ENCODE measurements around the gene PCK1. TPM values are rescaled to one million over a fixed set of nuclear protein-coding genes. Genes with fewer than 3 reads are reported as not detected.

PCK1 gene
- total RNA-seq, 4 donors from 2014 or later, result 16.1 to 131 (median 65.2) TPM

DNA sequence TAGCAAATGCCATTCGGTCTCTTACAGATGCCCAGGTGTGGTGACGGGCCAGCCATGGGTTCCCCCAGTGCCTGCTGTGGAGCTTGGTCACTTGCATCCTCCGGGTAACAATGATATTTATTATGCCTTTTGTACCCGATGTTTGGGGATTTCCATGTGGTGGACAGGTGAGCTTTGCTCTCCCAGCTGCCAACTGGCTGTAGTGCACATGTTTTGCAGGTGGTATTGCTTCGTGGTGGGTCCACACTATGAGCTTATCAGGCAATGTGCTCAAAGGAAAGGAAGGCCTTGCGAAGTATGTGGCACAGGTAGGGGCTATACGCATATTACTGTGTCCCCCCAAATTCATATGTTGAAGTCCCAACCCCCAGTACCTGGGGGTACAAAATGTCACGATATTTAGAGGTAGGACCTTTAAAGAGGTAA is 31.7 kb upstream of the PCK1 start:
- Histone ChIP-seq H3K4me3 (no peak overlapping the region), H3K27ac (no peak overlapping the region), H3K27me3 (peaks cover 0 to 5% of the 10 kb centered on the region in 2 donors), H3K36me3 (no peaks in the 10 kb centered on the region), H3K4me1 (no peaks in the 10 kb centered on the region), H3K9me3 (no peaks in the 10 kb centered on the region)
- TF ChIP-seq EP300 (IDR thresholded peaks at IDR 0.05), result no peak
- TF ChIP-seq POLR2A (IDR thresholded peaks at IDR 0.05), result no peak
- TF ChIP-seq, protein P1, sequence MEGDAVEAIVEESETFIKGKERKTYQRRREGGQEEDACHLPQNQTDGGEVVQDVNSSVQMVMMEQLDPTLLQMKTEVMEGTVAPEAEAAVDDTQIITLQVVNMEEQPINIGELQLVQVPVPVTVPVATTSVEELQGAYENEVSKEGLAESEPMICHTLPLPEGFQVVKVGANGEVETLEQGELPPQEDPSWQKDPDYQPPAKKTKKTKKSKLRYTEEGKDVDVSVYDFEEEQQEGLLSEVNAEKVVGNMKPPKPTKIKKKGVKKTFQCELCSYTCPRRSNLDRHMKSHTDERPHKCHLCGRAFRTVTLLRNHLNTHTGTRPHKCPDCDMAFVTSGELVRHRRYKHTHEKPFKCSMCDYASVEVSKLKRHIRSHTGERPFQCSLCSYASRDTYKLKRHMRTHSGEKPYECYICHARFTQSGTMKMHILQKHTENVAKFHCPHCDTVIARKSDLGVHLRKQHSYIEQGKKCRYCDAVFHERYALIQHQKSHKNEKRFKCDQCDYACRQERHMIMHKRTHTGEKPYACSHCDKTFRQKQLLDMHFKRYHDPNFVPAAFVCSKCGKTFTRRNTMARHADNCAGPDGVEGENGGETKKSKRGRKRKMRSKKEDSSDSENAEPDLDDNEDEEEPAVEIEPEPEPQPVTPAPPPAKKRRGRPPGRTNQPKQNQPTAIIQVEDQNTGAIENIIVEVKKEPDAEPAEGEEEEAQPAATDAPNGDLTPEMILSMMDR (IDR thresholded peaks at IDR 0.05), result no peak
- 90 to 91% methylated on average over 8 of the region's 8 CpGs for WGBS, 2 donors
- DNase-seq (ENCODE audit: low spot score in 2 of 2), result no peak

DNA sequence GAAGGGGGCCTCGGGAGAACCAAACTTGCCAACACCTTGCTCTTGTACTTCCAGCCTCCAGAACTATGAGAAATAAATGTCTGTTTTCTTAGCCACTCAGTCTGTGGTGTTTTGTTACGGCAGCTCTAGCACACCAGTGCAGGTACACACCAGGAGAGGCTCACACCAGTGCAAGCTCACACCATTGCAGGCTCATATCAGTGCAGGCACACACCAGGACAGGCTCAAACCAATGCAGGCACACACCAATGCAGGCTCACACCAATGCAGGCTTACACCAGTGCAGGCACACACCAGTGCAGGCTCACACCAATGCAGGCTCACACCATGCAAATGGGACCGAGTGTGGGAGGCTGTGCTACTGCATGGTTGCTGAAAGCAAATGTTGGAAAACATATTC is 31.1 kb upstream of the PCK1 start:
- H3K27ac ChIP-seq, result no peak overlapping the region
- DNase-seq (ENCODE audit: low spot score in 2 of 2), result no peak

DNA sequence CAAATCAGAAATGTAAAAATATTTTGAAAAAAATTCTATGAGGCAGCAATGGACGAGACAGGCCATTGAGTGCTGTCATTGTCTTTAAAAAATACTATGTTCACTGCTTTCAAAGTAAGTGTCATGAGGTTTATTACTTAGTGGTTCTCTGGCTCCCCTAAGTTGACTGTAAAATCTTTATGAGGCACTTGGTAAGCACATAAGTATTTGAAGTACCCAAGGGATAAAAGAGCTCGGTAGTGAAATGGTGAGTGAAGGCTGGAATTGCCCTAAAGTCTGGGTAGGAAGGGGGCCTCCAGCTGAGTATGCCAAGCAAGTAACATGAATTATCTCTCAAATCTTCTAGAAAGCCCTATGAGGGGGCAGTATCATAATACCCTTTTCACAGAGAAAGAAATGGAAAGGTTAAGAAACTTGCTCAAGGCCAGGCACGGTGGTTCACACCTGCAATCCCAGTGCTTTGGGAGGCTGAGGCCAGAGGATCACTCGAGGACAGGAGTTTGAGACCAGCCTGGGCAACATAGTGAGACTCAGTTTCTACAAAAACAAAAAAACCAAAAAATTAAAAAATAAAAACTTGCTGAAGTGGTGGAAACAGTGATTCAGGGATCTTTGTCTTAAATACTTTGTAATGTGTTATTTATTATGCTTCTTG is 30.5 kb upstream of the PCK1 start:
- TF ChIP-seq EP300 (IDR thresholded peaks at IDR 0.05), result no peak
- no peak for TF ChIP-seq POLR2A (IDR thresholded peaks at IDR 0.05)
- TF ChIP-seq, protein P1 (IDR thresholded peaks at IDR 0.05), result no peak
- Histone ChIP-seq H3K27me3 (peaks cover 0 to 5% of the 10 kb centered on the region in 2 donors), H3K4me3 (no peak overlapping the region), H3K27ac (no peak overlapping the region), H3K36me3 (no peaks in the 10 kb centered on the region), H3K9me3 (no peaks in the 10 kb centered on the region), H3K4me1 (no peaks in the 10 kb centered on the region)
- WGBS, 2 donors, result 60 to 61% methylated on average over 4 of the region's 4 CpGs
- no peak for DNase-seq (ENCODE audit: low spot score in 2 of 2)

More for the DNA sequence above, 31.1 kb upstream of the PCK1 start:
- Histone ChIP-seq H3K9me3 (no peaks in the 10 kb centered on the region), H3K36me3 (no peaks in the 10 kb centered on the region), H3K4me1 (no peaks in the 10 kb centered on the region), H3K4me3 (no peak overlapping the region), H3K27me3 (peaks cover 0 to 5% of the 10 kb centered on the region in 2 donors)
- WGBS, 2 donors, result 75 to 76% methylated on average over 3 of the region's 3 CpGs
- TF ChIP-seq EP300 (IDR thresholded peaks at IDR 0.05) (no peak), POLR2A (IDR thresholded peaks at IDR 0.05) (no peak)
- TF ChIP-seq, protein P1 (IDR thresholded peaks at IDR 0.05), result no peak

DNA sequence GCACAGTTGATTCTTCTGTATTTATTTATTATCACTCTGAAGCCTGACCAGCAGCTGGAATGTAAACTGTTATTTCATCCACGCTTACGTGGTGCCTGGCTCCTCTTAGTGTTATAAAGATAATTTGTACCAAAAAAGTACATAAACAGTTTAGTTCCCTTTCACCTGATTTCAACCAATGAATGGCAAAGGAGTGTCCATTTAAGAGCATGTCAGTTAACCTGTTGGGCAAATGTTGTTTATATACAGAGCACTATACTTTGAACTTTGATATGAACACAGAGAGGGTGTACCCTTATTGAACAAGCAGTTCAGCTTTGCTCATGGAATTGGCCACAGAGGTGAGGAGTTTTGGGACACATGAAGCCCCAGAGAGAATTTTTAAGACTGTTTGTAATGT is 28.8 kb upstream of the PCK1 start:
- Histone ChIP-seq H3K27ac (no peak overlapping the region), H3K27me3 (peaks cover 0 to 5% of the 10 kb centered on the region in 2 donors), H3K9me3 (peaks cover 0 to 13% (median 0%) of the 10 kb centered on the region in 4 donors), H3K36me3 (no peaks in the 10 kb centered on the region), H3K4me3 (no peak overlapping the region), H3K4me1 (no peaks in the 10 kb centered on the region)
- DNase-seq (ENCODE audit: low spot score in 2 of 2), result no peak
- TF ChIP-seq POLR2A (IDR thresholded peaks at IDR 0.05) (no peak), EP300 (IDR thresholded peaks at IDR 0.05) (no peak)
- TF ChIP-seq, protein P1 (IDR thresholded peaks at IDR 0.05), result no peak
- WGBS, 2 donors, result 77 to 83% methylated on average over 2 of the region's 2 CpGs

DNA sequence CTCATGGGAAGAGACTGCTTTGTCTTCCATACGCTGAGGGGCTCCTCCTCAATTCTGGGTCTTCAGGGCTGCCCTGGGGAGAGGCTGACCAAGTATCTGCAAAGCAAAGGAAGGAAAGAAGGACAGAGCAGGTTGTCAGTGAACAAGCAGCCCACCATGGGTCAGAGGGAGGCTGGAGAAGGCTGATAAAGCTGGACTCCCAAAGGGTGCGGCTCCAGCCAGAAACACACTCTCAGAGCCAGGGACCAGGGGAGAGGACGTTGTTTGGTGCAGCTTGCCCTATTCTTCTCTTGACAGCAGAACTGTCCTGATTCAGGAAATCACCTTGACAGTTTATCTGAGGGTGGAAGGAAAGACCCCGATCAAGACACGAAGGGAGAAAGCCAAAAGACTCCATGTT is 25.6 kb upstream of the PCK1 start:
- no peak for DNase-seq (ENCODE audit: low spot score in 2 of 2)
- no peaks in the 10 kb centered on the region for H3K4me1 ChIP-seq
- peaks cover 0 to 11% of the 10 kb centered on the region in 2 donors for H3K27me3 ChIP-seq
- WGBS, 2 donors, result 78 to 79% methylated on average over 5 of the region's 5 CpGs
- H3K27ac ChIP-seq, result no peak overlapping the region
- TF ChIP-seq, protein P1 (IDR thresholded peaks at IDR 0.05), result no peak
- TF ChIP-seq POLR2A (IDR thresholded peaks at IDR 0.05) (no peak), EP300 (IDR thresholded peaks at IDR 0.05) (no peak)
- peaks cover 0 to 32% (median 0%) of the 10 kb centered on the region in 4 donors for H3K9me3 ChIP-seq
- no peak overlapping the region for H3K4me3 ChIP-seq
- H3K36me3 ChIP-seq, result no peaks in the 10 kb centered on the region

Data from tibial nerve (tissue), 4 donors.